Glutamatergic neuron (in vitro differentiated cells): ENCODE results near the gene CATSPERZ. TPM values are rescaled to one million over a fixed set of nuclear protein-coding genes. Genes with fewer than 3 reads are reported as not detected.
A peak's percentile ranks its signal among the peaks of the same experiment; 100 is the strongest.

Experiments
- DNase-seq: peaks from one replicate; pipeline ENCODE4 v3.0.0; 2022
- H3K27ac Mint-ChIP-seq: one replicate; pipeline ENCODE4 v1.8.0; 2020; ENCODE audit warnings: mild to moderate bottlenecking, mixed read lengths, inconsistent platforms; ENCODE audit not compliant: unreplicated experiment
- H3K27me3 Mint-ChIP-seq: one replicate; pipeline ENCODE4 v1.8.0; 2020; ENCODE audit warnings: mild to moderate bottlenecking, moderate library complexity, mixed read lengths, inconsistent platforms; ENCODE audit not compliant: unreplicated experiment
- H3K36me3 Mint-ChIP-seq: one replicate; pipeline ENCODE4 v1.8.0; 2020; ENCODE audit warnings: mild to moderate bottlenecking, mixed read lengths, inconsistent platforms; ENCODE audit not compliant: unreplicated experiment
- H3K4me1 Mint-ChIP-seq: one replicate; pipeline ENCODE4 v1.8.0; 2020; ENCODE audit warnings: mild to moderate bottlenecking, low read depth, mixed read lengths, inconsistent platforms; ENCODE audit not compliant: unreplicated experiment
- H3K4me3 Mint-ChIP-seq: one replicate; pipeline ENCODE4 v1.8.0; 2020; ENCODE audit warnings: mild to moderate bottlenecking, mixed read lengths, inconsistent platforms; ENCODE audit not compliant: unreplicated experiment
- H3K9me3 Mint-ChIP-seq: one replicate; pipeline ENCODE4 v1.8.0; 2020; ENCODE audit warnings: mild to moderate bottlenecking, moderate library complexity, mixed read lengths, inconsistent platforms; ENCODE audit not compliant: unreplicated experiment
- CTCF ChIP-seq: fragments of 200-600 bp; sonication (generic); IDR thresholded peaks from one replicate; pipeline ENCODE4 v1.5.0; 2021; ENCODE audit not compliant: partially characterized antibody, unreplicated experiment
- total RNA-seq: library from RNA; stranded (reverse); fragmentation: NEBNext Ultra II Directional; extraction: Animal tissue kit (Norgen Biotek cat#: 25700); gene quantifications from one replicate; pipeline ENCODE4 v1.2.1, GENCODE V29; 2021; ENCODE audit not compliant: unreplicated experiment

CATSPERZ gene
- total RNA-seq, 1 donor from 2014 or later, result not detected

- H3K4me1 Mint-ChIP-seq, result peaks cover 3% of the 10 kb centered on the region
- no peak for TF ChIP-seq CTCF
- no peaks in the 10 kb centered on the region for H3K36me3 Mint-ChIP-seq
- peak overlapping the region; percentile 8 for H3K4me3 Mint-ChIP-seq
- no peak for DNase-seq
- peaks cover 2% of the 10 kb centered on the region for H3K27me3 Mint-ChIP-seq
- H3K9me3 Mint-ChIP-seq, result peaks cover 2% of the 10 kb centered on the region
- no peak overlapping the region for H3K27ac Mint-ChIP-seq
Measured at GRCh38 chr11:64278576-64279190, 21.5 kb upstream of the CATSPERZ start.

GRCh38 chr11:64281957-64282770, 18.0 kb upstream of the CATSPERZ start:
- DNase-seq, result no peak
- H3K4me3 Mint-ChIP-seq, result no peak overlapping the region
- H3K27me3 Mint-ChIP-seq, result peaks cover 2% of the 10 kb centered on the region
- H3K9me3 Mint-ChIP-seq, result peaks cover 7% of the 10 kb centered on the region
- no peaks in the 10 kb centered on the region for H3K36me3 Mint-ChIP-seq
- H3K4me1 Mint-ChIP-seq, result peaks cover 8% of the 10 kb centered on the region
- TF ChIP-seq CTCF, result no peak
- no peak overlapping the region for H3K27ac Mint-ChIP-seq

DNA sequence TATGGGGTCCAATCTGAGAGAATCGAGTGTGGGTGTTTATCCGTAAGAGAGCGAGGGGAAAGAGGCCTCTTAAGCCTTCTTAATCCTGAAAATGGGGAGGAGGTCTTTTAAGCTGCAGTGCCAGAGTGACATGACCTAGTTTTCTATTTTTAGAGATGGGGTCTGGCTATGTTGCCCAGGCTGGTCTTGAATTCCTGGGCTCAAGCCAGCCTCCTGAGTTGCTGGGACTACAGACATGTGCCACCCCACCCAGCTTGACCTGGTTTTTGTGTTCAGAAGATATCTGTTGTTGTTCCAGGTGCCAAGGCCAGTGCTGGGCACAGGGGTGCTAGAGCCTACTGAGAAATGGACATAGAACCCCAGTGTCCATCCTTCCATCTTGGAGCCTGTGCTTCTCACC, 17.1 kb upstream of the CATSPERZ start:
- Mint-ChIP-seq H3K27me3 (peaks cover 2% of the 10 kb centered on the region), H3K36me3 (no peaks in the 10 kb centered on the region), H3K4me3 (peak overlapping the region; percentile 34), H3K9me3 (peaks cover 8% of the 10 kb centered on the region), H3K27ac (no peak overlapping the region), H3K4me1 (peaks cover 8% of the 10 kb centered on the region)
- TF ChIP-seq CTCF, result no peak
- no peak for DNase-seq

GRCh38 chr11:64284048-64284961, 15.9 kb upstream of the CATSPERZ start, which contains the start of gene BAD:
Gene BAD (minus strand): TSS chr11:64284665. CDS start chr11:64284368, 297 bp downstream.
- Mint-ChIP-seq H3K27me3 (peaks cover 2% of the 10 kb centered on the region), H3K4me1 (peaks cover 8% of the 10 kb centered on the region), H3K27ac (no peak within 1 kb of the TSS), H3K9me3 (peaks cover 8% of the 10 kb centered on the region), H3K4me3 (peak within 1 kb of the TSS; percentile 87), H3K36me3 (no peaks in the 10 kb centered on the region)
- DNase-seq, result peak; percentile 96
- no peak for TF ChIP-seq CTCF
